A204.1 (cell line): ENCODE data around the gene SLC25A31.
A peak's percentile ranks its signal among the peaks of the same experiment; 100 is the strongest.

Source experiments
- FAIRE-seq: peaks from 2 replicates; lab custom pipeline; 2012; peaks lifted over from hg19 to GRCh38; lab: Jason Lieb, UNC

SLC25A31 gene

GRCh38 chr4:127730142-127730913, at the start of gene SLC25A31:
TSS of gene SLC25A31 (plus strand) at chr4:127730400. CDS start at chr4:127730546, 146 bp downstream.
- no peak for FAIRE-seq

- no peak for FAIRE-seq
These were observed 44.9 kb upstream of the SLC25A31 start for GRCh38 chr4:127685292-127685691.

- FAIRE-seq, result no peak
These were observed 43.5 kb upstream of the SLC25A31 start for GRCh38 chr4:127686658-127687057.

GRCh38 chr4:127687580-127687979, 42.6 kb upstream of the SLC25A31 start:
- FAIRE-seq, result no peak

- FAIRE-seq, result no peak
These were observed 31.4 kb upstream of the SLC25A31 start for GRCh38 chr4:127698789-127699200.

- no peak for FAIRE-seq
These were observed 21.2 kb upstream of the SLC25A31 start for GRCh38 chr4:127708985-127709384.

- no peak for FAIRE-seq
These were observed 20.7 kb upstream of the SLC25A31 start for GRCh38 chr4:127709456-127709855.

- FAIRE-seq, result no peak
These were observed 1.2 kb downstream of the SLC25A31 start for GRCh38 chr4:127731406-127731805.

- peak; percentile 95 for FAIRE-seq
These were observed 2.6 kb downstream of the SLC25A31 start for GRCh38 chr4:127732623-127733328.

GRCh38 chr4:127734976-127735375, 4.8 kb downstream of the SLC25A31 start:
- no peak for FAIRE-seq

GRCh38 chr4:127737295-127737694, 7.1 kb downstream of the SLC25A31 start:
- no peak for FAIRE-seq

GRCh38 chr4:127741247-127741646, 11.0 kb downstream of the SLC25A31 start:
- FAIRE-seq, result no peak

- no peak for FAIRE-seq
These were observed 17.7 kb downstream of the SLC25A31 start for GRCh38 chr4:127747883-127748282.

- no peak for FAIRE-seq
These were observed 18.8 kb downstream of the SLC25A31 start for GRCh38 chr4:127748957-127749356.

- FAIRE-seq, result no peak
These were observed 26.7 kb downstream of the SLC25A31 start for GRCh38 chr4:127756906-127757305.

GRCh38 chr4:127759228-127759820, 29.1 kb downstream of the SLC25A31 start:
- no peak for FAIRE-seq

GRCh38 chr4:127759893-127760292, 29.7 kb downstream of the SLC25A31 start:
- FAIRE-seq, result no peak

GRCh38 chr4:127771535-127772275, 41.5 kb downstream of the SLC25A31 start:
- FAIRE-seq, result no peak

- FAIRE-seq, result no peak
These were observed 42.8 kb downstream of the SLC25A31 start for GRCh38 chr4:127772769-127773671.

GRCh38 chr4:127775843-127776242, 45.6 kb downstream of the SLC25A31 start:
- no peak for FAIRE-seq

- FAIRE-seq, result no peak
These were observed 46.4 kb downstream of the SLC25A31 start for GRCh38 chr4:127776620-127777019.
